NCI-H345 treated with DMSO at 0.1 percent for 48 hours (cell line): ENCODE measurements around the gene LCTL.

Experiments used
- DNase-seq: peaks from one replicate; lab custom pipeline; 2025; ENCODE audit not compliant: unreplicated experiment; lab: John Stamatoyannopoulos, UW

The LCTL gene

GRCh38 chr15:66565741-66566144, at the start of gene LCTL:
Gene LCTL, minus strand, starts transcription at chr15:66565998. Its CDS starts 633 bp downstream, at chr15:66565365.
- DNase-seq: no peak

GRCh38 chr15:66614951-66615760, 49.4 kb upstream of the LCTL start:
- no peak for DNase-seq

- no peak for DNase-seq
Measured at GRCh38 chr15:66614456-66614855, 48.7 kb upstream of the LCTL start.

- no peak for DNase-seq
Measured at GRCh38 chr15:66613743-66614142, 47.9 kb upstream of the LCTL start.

GRCh38 chr15:66611257-66612053, 45.7 kb upstream of the LCTL start:
- no peak for DNase-seq

- DNase-seq: no peak
Measured at GRCh38 chr15:66609876-66610275, 44.1 kb upstream of the LCTL start.

GRCh38 chr15:66608881-66609280, 43.1 kb upstream of the LCTL start:
- DNase-seq: no peak

GRCh38 chr15:66608159-66608558, 42.4 kb upstream of the LCTL start:
- no peak for DNase-seq

GRCh38 chr15:66603301-66604179, 37.7 kb upstream of the LCTL start:
- no peak for DNase-seq

- no peak for DNase-seq
Measured at GRCh38 chr15:66601521-66601920, 35.7 kb upstream of the LCTL start.

- no peak for DNase-seq
Measured at GRCh38 chr15:66600240-66600627, 34.4 kb upstream of the LCTL start.

GRCh38 chr15:66599536-66600239, 33.9 kb upstream of the LCTL start:
- no peak for DNase-seq

GRCh38 chr15:66598095-66598815, 32.5 kb upstream of the LCTL start:
- no peak for DNase-seq

GRCh38 chr15:66595931-66596545, 30.2 kb upstream of the LCTL start:
- DNase-seq: no peak

- DNase-seq: no peak
Measured at GRCh38 chr15:66595332-66595731, 29.5 kb upstream of the LCTL start.

GRCh38 chr15:66594836-66595235, 29.0 kb upstream of the LCTL start:
- no peak for DNase-seq

- DNase-seq: no peak
Measured at GRCh38 chr15:66594344-66594743, 28.5 kb upstream of the LCTL start.

GRCh38 chr15:66593219-66593780, 27.5 kb upstream of the LCTL start:
- DNase-seq: no peak

- no peak for DNase-seq
Measured at GRCh38 chr15:66592505-66593218, 26.9 kb upstream of the LCTL start.
